Ishikawa (cell line): ENCODE measurements around the gene RIC1.

Source experiments
- CEBPB ChIP-seq: IDR thresholded peaks from 2 replicates; pipeline ENCODE4 v1.6.1; 2012
- CREB1 ChIP-seq: IDR thresholded peaks from 2 replicates; pipeline ENCODE4 v1.6.1; 2012; ENCODE audit warnings: low read depth
- EGR1 ChIP-seq: IDR thresholded peaks from 2 replicates; pipeline ENCODE4 v1.6.1; 2012
- EP300 ChIP-seq: IDR thresholded peaks from 2 replicates; pipeline ENCODE4 v1.6.1; 2012; ENCODE audit warnings: borderline replicate concordance
- FOXM1 ChIP-seq: IDR thresholded peaks from 2 replicates; pipeline ENCODE4 v1.6.1; 2012; ENCODE audit warnings: low read depth, borderline replicate concordance
- MAX ChIP-seq: IDR thresholded peaks from 2 replicates; pipeline ENCODE4 v1.6.1; 2012
- NFIC ChIP-seq: IDR thresholded peaks from 2 replicates; pipeline ENCODE4 v1.6.1; 2012
- RAD21 ChIP-seq: IDR thresholded peaks from 2 replicates; pipeline ENCODE4 v1.6.1; 2012; ENCODE audit warnings: low read depth
- REST ChIP-seq: IDR thresholded peaks from 2 replicates; pipeline ENCODE4 v1.6.1; 2012; ENCODE audit warnings: low read depth, mild to moderate bottlenecking
- TAF1 ChIP-seq: IDR thresholded peaks from 2 replicates; pipeline ENCODE4 v1.6.1; 2012; ENCODE audit warnings: low read depth, mild to moderate bottlenecking
- TCF12 ChIP-seq: IDR thresholded peaks from 2 replicates; pipeline ENCODE4 v1.6.1; 2012; ENCODE audit warnings: low read depth
- TEAD4 ChIP-seq: IDR thresholded peaks from 2 replicates; pipeline ENCODE4 v1.6.1; 2012
- YY1 ChIP-seq: IDR thresholded peaks from 2 replicates; pipeline ENCODE4 v1.6.1; 2012; ENCODE audit warnings: low read depth
- ZBTB7A ChIP-seq: IDR thresholded peaks from 2 replicates; pipeline ENCODE4 v1.6.1; 2012; ENCODE audit warnings: low read depth

GRCh38 chr9:5817862-5818261, 189.0 kb downstream of the RIC1 start:
- TF ChIP-seq CREB1 (no peak), TAF1 (no peak), EP300 (no peak), NFIC (no peak), ZBTB7A (no peak), EGR1 (no peak), MAX (no peak), TEAD4 (peak; percentile 85), RAD21 (no peak), REST (no peak), YY1 (no peak), FOXM1 (no peak), CEBPB (peak; percentile 92), TCF12 (no peak)
